GM18868 (cell line): ENCODE results near the gene CYP3A7.
"Not testable (repeated sequence)": the region's sequence is repeated elsewhere in the genome, so short reads cannot be mapped to it uniquely, and the experiment has no call there.

Source experiments
- ATAC-seq: cut with Tn5 transposase; IDR thresholded peaks from one replicate; pipeline ENCODE4 v1.9.1; 2021; ENCODE audit warnings: mild to moderate bottlenecking, moderate library complexity; ENCODE audit not compliant: unreplicated experiment

The CYP3A7 gene

DNA sequence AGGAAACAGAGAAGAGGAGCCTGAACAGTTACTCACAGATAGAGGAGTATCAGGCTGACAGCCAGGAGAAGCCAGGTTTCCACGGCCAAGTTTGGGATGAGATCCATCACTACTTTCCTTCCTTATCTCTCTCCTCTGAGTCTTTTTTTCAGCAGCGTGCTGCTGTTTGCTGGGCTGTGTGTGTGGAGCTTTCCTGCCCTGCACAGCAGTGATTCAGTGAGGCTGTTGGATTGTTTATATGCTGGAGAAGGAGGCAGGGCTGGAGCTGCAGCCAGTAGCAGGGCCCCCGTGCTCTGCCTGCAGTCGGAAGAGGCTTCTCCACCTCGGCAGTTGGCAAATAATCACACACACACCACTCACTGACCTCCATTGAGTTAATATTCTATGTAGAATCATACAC lies at the start of gene CYP3A7:
Gene CYP3A7, minus strand, starts transcription at position 210 of the 400 bp plus-strand sequence. Its CDS starts 103 bp downstream, at position 107.
- no peak for ATAC-seq

DNA sequence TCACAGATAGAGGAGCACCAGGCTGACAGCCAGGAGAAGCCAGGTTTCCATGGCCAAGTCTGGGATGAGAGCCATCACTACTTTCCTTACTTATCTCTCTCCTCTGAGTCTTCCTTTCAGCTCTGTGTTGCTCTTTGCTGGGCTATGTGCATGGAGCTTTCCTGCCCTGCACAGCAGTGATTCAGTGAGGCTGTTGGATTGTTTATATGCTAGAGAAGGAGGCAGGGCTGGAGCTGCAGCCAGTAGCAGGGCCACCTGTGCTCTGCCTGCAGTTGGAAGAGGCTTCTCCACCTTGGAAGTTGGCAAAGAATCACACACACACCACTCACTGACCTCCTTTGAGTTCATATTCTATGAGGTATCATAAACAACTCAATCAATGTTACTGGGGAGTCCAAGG lies 49.0 kb upstream of the CYP3A7 start, which contains the start of gene CYP3A4:
Gene CYP3A4, minus strand, starts transcription at position 178 of the 400 bp plus-strand sequence. Its CDS starts 103 bp downstream, at position 75.
- no peak for ATAC-seq

DNA sequence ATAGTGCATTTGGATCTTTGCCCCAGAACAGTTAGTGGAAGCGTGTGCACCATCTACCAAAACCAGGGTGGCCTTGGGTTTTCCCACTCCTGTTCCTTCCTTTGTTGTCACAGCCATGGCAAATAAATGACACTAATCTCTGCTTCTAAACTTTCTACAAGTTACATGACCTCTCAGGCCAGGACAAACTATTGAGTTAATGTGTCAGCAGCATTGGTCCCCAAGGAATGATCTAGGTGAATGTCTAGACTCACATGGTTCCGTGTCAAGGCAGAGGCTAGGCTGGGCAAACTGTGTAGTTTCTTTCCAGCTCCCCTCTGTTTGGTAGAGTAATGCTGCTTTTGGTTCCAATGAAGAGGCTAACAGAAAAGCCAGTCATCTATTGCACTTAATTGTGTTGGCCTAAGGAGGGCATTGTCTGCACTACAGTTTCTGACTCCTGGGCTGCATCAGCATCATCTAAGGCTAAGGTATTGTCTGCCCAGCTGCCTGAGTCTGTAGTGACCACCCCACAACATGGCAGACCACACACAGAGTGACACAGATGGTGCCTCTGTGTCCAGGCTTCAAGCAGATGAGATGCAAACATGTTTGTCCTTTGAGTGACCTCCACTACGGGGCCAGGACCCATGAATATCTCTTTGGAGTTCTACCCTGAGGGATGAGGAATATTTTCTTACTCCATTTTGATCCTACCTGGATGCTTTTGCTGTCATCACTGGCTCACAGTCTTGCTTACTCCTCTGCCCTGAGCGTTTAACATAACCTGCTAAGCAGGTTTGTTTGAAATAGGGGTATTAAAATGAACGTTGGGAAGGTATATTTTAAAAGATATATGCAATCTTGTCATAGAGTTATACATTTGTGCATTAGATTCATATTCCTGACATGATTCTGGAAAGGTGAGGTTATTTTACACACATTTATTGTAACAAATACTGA lies 47.3 kb upstream of the CYP3A7 start:
- no peak for ATAC-seq

DNA sequence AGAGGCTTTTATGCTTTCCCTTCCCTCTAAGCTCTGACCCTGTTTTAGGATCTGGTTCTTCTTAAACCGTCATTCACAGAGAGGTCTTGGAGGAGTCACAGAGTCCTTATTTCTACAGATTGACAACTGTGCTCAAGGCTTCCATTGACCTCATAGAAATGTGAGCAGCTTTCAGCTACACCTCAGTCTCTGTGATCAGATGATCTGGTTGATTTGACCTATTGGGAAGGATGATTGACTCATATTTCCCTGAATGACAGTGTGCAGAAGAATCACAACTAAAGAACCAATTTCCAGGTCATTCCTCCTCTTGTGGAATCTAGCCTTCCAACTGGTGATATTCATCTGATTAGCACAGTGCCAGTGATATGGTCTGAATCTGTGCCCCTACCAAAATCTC lies 45.6 kb upstream of the CYP3A7 start:
- ATAC-seq: no peak

DNA sequence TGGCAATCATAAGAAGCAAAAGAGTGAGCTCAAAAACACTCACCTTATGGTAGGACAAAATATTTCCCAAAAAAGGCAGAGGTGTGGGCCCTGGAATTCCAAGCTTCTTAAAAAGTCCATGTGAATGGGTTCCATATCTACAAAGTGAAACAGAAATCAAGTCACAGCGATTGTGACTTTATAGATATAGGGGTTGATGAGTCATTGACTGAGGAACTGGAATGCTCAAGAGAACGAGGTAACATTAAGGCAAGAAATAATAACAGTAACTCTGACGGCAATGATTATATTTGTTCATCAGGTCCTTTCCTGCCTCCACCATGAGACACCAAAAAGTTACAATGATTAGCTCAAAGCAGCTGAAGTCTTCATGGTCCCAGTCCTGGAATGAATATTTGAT lies 45.0 kb upstream of the CYP3A7 start:
- ATAC-seq: no peak

DNA sequence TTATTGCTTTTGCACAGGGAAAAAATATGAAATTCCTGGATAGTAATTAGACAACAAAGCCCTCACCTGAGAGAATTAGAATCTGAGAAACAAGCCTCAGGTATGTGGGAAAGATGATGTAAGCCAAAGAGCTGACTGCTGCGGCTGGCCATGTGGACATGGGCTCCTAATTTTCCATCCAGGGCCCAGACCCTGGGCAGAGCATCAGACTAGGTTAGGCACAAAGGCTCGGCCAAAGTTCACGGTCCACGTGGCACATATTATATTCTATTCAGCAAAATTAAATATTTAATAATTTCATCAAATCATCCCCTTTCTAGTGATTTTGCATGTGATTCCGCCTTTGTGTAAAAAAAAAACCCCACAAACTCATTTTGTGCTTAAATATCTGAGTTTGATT lies 43.9 kb upstream of the CYP3A7 start:
- ATAC-seq: no peak

DNA sequence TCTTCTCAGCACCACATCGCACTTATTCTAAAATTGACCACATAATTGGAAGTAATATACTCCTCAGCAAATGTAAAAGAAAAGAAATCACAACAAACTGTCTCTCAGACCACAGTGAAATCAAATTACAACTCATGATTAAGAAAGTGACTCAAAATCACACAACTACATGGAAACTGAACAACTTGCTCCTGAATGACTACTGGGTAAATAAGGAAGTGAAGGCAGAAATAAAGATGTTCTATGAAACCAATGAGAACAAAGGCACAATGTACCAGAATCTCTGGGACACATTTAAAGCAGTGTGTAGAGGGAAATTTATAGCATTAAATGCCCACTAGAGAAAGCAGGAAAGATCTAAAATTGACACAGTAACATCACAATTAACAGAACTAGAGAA lies 38.4 kb upstream of the CYP3A7 start:
- not testable (repeated sequence) for ATAC-seq

DNA sequence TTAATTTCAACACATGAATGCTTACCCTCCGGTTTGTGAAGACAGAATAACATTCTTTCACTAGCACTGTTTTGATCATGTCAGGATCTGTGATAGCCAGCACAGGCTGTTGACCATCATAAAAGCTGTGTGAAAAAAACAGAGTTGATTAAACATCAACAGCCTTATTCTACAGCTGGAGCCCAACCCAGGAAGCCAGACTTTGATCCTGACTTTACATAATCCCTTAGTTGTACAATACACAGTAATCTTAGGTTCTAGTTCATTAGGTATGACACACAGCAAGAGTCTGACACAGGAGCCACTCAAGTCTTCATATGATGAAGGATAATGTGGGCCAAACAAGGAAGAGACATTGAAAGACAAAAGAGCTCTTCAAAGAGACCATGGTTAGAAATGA lies 37.6 kb upstream of the CYP3A7 start:
- ATAC-seq: no peak

DNA sequence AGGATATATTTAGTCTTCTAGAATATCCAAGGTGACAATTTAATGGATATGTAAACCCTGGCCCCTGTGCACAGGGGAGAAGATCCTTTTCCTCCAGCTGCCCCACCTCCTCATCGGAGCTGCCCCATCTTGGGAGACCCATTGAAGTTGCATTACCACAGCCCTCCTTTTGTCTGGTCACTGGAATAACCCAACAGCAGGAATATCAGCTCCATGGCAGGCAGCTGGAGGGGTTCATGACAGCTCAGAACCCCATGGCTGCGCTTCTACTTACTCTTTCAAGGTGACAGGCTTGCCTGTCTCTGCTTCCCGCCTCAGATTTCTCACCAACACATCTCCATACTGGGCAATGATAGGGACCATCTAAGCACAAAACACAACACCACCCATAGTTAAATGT lies 34.5 kb upstream of the CYP3A7 start:
- ATAC-seq: not testable (repeated sequence)

DNA sequence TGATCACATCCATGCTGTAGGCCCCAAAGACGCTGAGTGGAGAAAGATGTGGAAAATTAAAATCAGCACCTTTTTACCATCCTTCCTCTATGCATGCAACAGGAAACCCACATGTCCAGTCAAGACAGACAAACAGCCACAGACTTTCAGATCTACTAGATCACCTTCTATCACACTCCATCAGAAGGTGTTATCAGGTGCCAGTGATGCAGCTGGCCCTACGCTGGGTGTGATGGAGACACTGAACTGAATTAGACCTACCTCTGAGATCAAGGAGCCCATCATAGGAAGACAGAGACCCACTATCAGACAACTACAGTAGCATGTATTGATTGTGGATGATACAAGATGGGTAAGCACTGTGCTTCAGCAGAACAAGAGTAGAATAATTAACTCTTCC lies 33.5 kb upstream of the CYP3A7 start:
- no peak for ATAC-seq

DNA sequence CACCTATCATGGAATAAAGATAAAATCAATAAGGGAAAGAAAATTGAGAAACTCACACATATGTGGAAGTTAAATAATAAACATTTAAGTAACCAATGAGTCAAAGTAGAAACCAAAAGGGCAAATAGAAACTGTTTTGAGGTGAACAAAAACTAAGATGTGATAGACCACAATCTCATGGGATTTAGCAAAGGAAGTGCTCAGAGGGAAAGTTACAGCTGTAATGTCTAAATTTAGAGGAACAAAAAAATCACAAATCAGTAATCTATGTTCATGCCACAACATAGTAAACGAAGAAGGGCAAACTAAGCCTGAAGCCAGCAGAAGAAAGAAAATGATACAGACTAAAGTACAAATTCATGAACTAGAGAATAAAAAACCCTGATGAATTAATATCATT lies 32.7 kb upstream of the CYP3A7 start:
- ATAC-seq: peak; percentile 61

DNA sequence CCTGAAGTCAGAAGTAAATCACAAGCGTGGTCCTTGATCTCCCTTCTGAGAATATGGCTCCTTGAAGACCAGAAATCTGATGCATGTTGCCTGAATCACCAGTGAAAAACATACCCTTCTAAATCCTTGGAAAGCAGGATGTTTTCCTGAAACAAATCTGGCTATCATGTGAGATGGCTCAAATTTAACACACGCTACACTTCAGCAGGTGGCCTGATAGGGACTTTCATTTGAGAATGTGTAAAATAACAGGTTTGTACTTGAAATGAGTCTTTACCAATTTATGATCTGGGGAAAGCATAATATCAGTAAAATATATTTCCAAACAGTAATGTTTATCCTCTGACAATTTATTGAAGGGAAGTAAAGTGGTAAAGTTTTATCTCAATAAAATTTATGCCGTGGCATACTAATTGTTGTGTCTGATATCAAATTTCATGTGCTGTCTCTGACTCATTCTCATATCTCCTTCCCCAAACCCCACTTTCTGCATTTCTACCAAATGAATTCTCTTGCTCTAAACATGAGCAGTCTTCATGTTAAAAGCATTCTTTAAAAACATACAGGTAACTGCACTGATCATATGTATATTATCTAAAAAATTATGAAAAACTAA lies 31.6 kb upstream of the CYP3A7 start:
- no peak for ATAC-seq

DNA sequence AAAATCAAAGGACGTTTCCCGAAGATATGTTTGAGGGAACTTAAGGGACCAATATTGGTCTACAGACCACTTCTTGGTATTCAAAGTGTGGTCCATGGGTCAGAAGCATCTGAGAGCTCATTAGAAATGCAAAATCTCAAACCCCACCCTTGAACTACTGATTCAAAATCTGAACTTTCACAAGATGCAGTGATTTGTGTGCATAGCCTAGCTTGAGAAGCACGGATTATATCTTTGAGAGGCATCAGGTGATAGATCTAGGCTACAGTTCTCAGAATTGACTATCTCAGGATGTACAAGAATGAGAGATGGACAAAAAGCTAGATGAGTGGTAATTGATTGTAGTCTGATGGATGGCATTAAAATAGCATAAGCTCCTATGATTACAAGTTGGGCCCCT lies 29.5 kb upstream of the CYP3A7 start:
- no peak for ATAC-seq

DNA sequence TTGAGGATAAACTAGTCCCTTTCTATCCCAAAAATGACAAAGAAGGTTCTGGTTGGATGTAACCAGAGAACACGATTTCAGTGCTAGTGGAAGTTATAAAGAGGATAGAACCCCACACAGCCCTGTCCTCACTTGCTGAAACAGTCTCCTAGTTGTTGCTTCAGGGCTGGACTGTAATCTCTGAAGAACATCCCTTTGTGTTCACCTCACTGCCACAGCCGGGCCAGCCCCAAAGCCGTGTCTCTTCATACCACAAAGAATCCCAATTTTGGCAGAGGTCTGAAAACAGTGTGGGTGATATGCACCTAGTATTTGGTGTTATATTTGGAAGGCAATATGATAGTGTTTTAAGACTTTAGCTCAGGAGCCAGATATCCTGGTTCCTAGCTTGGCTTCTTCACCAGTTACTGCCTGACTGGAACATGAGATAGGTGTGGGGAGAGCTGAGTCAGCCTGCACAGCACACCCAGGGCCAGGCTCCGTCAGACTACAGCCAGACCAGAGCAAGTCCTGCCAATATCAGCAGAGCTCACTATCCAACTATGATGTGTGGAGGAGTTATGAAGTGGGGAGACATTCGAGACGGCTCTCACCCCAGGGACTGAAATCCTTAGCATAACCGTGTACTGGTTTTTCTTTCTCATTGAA lies 27.8 kb upstream of the CYP3A7 start:
- ATAC-seq: no peak

DNA sequence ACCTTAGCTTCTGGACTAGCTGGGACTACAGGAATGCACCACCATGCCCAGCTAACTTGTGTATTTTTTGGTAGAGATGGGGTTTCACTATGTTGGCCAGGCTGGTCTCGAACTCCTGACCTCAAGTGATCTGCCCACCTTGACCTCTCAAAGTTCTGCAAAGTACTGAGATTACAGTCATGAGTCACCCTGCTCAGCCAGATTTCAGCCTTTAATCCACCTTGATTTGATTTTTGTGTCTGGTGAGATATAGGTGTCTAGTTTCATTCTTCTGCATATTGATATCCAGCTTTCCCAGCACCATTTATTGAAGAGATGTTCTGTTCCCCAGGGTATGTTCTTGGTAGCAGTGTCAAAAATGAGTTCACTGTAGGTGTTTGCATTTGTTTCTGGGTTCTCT lies 20.1 kb upstream of the CYP3A7 start:
- no peak for ATAC-seq

DNA sequence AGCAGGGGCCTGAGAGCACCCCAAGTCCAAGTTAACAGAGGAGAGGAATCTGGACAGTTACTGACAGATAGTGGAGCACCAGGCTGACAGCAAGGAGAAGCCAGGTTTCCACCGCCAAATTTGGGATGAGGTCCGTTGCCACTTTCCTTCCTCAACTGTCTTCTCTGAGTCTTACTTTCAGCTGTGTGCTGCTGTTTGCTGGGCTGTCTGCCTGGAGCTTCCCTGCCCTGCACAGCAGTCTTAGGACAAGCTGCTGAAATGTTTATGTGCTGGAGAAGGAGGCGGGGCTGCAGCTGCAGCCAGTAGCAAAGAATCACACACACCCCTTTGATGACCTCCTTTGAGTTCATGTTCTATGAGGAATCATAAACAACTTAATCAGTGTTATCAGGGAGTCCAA lies 17.4 kb upstream of the CYP3A7 start:
- ATAC-seq: no peak

DNA sequence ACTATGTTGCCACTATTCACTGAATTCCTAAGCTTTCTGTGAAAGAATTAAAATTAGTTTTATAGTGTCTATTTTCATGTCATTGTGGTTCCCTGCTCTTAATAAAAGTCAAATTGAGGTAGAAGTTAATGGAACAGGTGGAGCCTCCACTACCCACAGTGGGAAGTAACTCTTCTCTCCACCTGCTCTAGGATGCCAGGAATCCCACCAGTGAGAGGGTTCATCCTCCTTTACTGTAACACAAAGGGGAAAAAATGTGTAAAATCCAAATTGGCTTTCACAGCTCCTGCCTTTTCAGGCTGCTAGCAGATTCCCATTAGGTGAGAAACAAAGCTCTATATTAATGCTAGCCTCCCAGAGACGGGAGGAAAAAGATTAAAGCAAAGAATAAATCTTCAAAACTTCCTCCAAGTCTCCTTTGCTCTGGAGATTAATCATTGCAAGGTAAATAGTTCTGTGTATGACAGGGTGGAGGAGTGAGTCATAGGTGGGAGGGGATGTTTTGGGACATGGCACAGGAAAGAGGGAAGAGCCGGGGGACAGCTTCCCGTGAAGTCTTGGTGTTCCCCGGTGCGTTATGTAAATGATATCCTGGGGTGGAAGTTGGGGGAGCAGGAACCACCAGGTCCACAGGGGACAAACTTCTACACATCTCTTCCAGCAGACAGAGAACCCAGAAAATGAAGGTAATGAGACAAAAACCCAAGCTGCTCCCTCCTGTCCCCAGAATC lies 16.5 kb upstream of the CYP3A7 start:
- ATAC-seq: not testable (repeated sequence)

DNA sequence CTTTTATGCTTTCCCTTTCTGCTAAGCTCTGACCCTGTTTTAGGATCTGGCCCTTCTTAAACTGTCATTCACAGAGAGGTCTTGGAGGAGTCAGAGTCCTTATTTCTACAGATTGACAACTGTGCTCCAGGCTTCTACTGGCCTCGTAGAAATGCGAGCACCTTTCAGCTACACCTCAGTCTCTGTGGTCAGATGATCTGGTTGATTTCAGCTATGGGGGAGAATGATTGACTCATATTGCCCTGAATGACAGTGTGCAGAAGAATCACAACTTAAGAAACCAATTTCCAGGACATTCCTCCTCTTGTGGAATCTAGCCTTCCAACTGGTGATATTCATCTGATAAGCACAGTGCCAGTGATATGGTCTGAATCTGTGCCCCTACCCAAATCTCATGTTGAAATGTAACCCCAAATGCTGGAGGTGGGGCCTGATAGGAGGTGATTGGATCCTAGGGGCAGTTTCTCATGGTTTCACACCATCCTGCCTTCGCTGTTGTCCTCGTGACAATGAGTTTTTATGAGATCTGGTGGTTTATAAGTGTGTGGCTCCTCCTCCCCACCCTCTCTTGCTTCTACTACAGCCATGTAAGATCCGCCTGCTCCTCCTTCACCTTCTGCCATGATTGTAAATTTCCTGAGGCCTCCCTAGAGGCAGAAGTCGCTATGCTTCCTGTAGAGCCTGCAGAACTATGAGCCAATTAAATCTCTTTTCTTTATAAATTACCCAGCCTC lies 14.0 kb upstream of the CYP3A7 start:
- no peak for ATAC-seq

DNA sequence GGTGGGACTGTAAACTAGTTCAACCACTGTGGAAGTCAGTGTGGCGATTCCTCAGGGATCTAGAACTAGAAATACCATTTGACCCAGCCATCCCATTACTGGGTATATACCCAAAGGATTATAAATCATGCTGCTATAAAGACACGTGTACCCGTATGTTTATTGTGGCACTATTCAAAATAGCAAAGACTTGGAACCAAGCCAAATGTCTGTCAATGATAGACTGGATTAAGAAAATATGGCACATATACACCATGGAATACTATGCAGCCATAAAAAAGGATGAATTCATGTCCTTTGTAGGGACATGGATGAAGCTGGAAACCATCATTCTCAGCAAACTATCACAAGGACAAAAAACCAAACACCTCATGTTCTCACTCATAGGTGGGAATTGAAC lies 11.9 kb upstream of the CYP3A7 start:
- ATAC-seq: not testable (repeated sequence)

DNA sequence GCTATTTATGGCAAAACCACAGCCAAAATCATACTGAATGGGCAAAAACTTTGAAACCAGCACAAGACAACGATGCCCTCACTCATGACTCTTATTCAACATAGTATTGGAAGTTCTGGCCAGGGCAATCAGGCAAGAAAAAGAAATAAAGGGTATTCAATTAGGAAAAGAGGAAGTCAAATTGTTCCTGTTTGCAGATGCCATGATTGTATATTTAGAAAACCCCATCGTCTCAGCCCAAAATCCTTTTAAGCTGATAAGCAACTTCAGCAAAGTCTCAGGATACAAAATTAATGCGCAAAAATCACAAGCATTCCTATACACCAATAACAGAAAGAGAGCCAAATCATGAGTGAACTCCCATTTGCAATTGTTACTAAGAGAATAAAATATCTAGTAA lies 10.4 kb upstream of the CYP3A7 start:
- ATAC-seq: not testable (repeated sequence)
